GM12878 (cell line): ENCODE results near the gene APH1B. TPM values are rescaled to one million over a fixed set of nuclear protein-coding genes. Genes with fewer than 3 reads are reported as not detected.

ENCODE experiments used
- ATAC-seq: fragments of 200-7000 bp; cut with Tn5 transposase; 3 replicates; pipeline ENCODE4 v1.9.1; 2020; ENCODE audit warnings: mild to moderate bottlenecking, moderate library complexity
- BruUV-seq: library from RNA; stranded (reverse); fragments of 400-500 nt; replicated peaks from 2 replicates; lab custom pipeline; 2021; lab: Mats Ljungman, UMichigan
- CTCF ChIA-PET: fragments of 300-600 bp; sonication (Branson Sonifier 250); formaldehyde crosslinking; extraction: SDS; loops from one replicate; lab custom pipeline; 2021; ENCODE audit warnings: inconsistent platforms; lab: Yijun Ruan, JAX
- POLR2A ChIA-PET: fragments of 350-600 bp; formaldehyde crosslinking; extraction: SDS; loops from one replicate; lab custom pipeline; 2021; ENCODE audit warnings: inconsistent platforms; lab: Charles Lee
- RAD21 ChIA-PET: fragments of 300-600 bp; sonication (Branson Sonifier 250); formaldehyde crosslinking; loops from one replicate; lab custom pipeline; 2023; ENCODE audit warnings: antibody characterized with exemption; ENCODE audit not compliant: unreplicated experiment; lab: Charles Lee
- SMC1A ChIA-PET: fragments of 300-600 bp; sonication (Branson Sonifier 250); formaldehyde crosslinking; loops from one replicate; lab custom pipeline; 2023; ENCODE audit not compliant: unreplicated experiment, uncharacterized antibody; lab: Charles Lee
- DNase-seq: peaks from one replicate; pipeline ENCODE4 v3.0.0-alpha.2; 2011; ENCODE audit warnings: low read depth, low spot score
- FAIRE-seq: peaks from 3 replicates; lab custom pipeline; 2011; peaks lifted over from hg19 to GRCh38; lab: Jason Lieb, UNC
- H2AFZ ChIP-seq: 2 replicates; pipeline ENCODE4 v1.6.0; 2011; ENCODE audit warnings: low read depth, low read length, control low read depth; ENCODE audit not compliant: control insufficient read depth
- H3K27ac ChIP-seq: 2 replicates; pipeline ENCODE4 v1.5.1; 2011; ENCODE audit warnings: control low read depth; ENCODE audit not compliant: control insufficient read depth, insufficient read depth
- H3K27me3 ChIP-seq, 2 experiments: replicated peaks in 1 of 2; 2 replicates each; pipeline versions ENCODE4 v1.6.0 to v1.6.1; 2011; ENCODE audit warnings: low read length in 1 of 2; ENCODE audit not compliant: control insufficient read depth in 2 of 2, insufficient read depth in 2 of 2
- H3K36me3 ChIP-seq, 2 experiments: 2 replicates each; pipeline ENCODE4 v1.5.1; 2011; ENCODE audit warnings: low read length in 1 of 2; ENCODE audit not compliant: control insufficient read depth in 2 of 2, insufficient read depth in 2 of 2
- H3K4me1 ChIP-seq: 2 replicates; pipeline ENCODE4 v1.6.1; 2011; ENCODE audit warnings: mild to moderate bottlenecking, low read length, moderate library complexity, mixed read lengths; ENCODE audit not compliant: control insufficient read depth, insufficient read depth
- H3K4me2 ChIP-seq: 2 replicates; pipeline ENCODE4 v1.6.0; 2011; ENCODE audit warnings: control low read depth; ENCODE audit not compliant: control insufficient read depth, insufficient read depth
- H3K4me3 ChIP-seq: fragments of 200-600 bp; sonication (generic); 2 replicates; pipeline ENCODE4 v1.5.1; 2016
- H3K79me2 ChIP-seq: 2 replicates; pipeline ENCODE4 v1.6.0; 2011; ENCODE audit warnings: low read length; ENCODE audit not compliant: control insufficient read depth, insufficient read depth
- H3K9ac ChIP-seq: 2 replicates; pipeline ENCODE4 v1.8.0; 2011; ENCODE audit warnings: low read length, control low read depth, mixed read lengths; ENCODE audit not compliant: control insufficient read depth, insufficient read depth
- H3K9me3 ChIP-seq: replicated peaks from 3 replicates; pipeline ENCODE4 v1.5.1; 2011; ENCODE audit warnings: mild to moderate bottlenecking, low read length; ENCODE audit not compliant: control insufficient read depth, insufficient read depth
- H4K20me1 ChIP-seq: 2 replicates; pipeline ENCODE4 v1.6.0; 2011; ENCODE audit not compliant: control insufficient read depth, insufficient read depth
- ASH2L ChIP-seq: fragments of 300-600, 200-600 bp; sonication (generic); IDR thresholded peaks from 2 replicates; pipeline ENCODE4 v1.6.1; 2017; ENCODE audit warnings: low read depth, mild to moderate bottlenecking, borderline replicate concordance
- CHD2 ChIP-seq: IDR thresholded peaks from 2 replicates; pipeline ENCODE4 v1.6.1; 2011; ENCODE audit warnings: low read depth, low read length, improper control_type of control experiment, borderline replicate concordance
- DPF2 ChIP-seq: fragments of 450-650 bp; IDR thresholded peaks from 2 replicates; pipeline ENCODE4 v1.6.1; 2017; ENCODE audit warnings: mild to moderate bottlenecking
- NBN ChIP-seq: fragments of 450-650 bp; IDR thresholded peaks from 2 replicates; pipeline ENCODE4 v1.6.1; 2016
- TCF7 ChIP-seq: IDR thresholded peaks from 2 replicates; pipeline ENCODE4 v1.6.1; 2014; ENCODE audit warnings: antibody characterized with exemption, borderline replicate concordance
- ZNF384 ChIP-seq: IDR thresholded peaks from 2 replicates; pipeline ENCODE4 v1.6.1; 2012; ENCODE audit warnings: low read depth, mild to moderate bottlenecking, low read length, improper control_type of control experiment, borderline replicate concordance
- WGBS: methylation state at CpG from one replicate; pipeline ENCODE4 v1.1.6; 2016; ENCODE audit warnings: low lambda C conversion rate; ENCODE audit not compliant: insufficient replicate concordance, insufficient coverage; ENCODE audit errors: missing lambda C conversion rate; 5-methylcytosine and 5-hydroxymethylcytosine counted together
- in situ Hi-C: fragments of 300-500 bp; cut with MboI; formaldehyde crosslinking; loops from 9 replicates; pipeline ENCODE4 v1.14.3; 2018; ENCODE audit warnings: mixed read lengths
- intact Hi-C: fragments of 100-400 bp; cut with micrococcal nuclease; formaldehyde crosslinking; loops from one replicate; pipeline ENCODE4 v1.14.2; 2022; ENCODE audit not compliant: unreplicated experiment
- polyA plus RNA-seq, 11 experiments: library from polyadenylated mRNA; depleted of rRNA in 4 of 11; unstranded in 6 of 11; stranded (reverse) in 5 of 11; fragments of >200 nt; fragmentation: Nextera tagmentation in 4 of 11; fragmentation: Illumina TruSeq in 1 of 11; extraction: Ambion mirVana in 4 of 11; extraction: Trizol in 1 of 11; gene quantifications; 1 replicate in 1 of 11; 2 replicates in 10 of 11; pipeline versions ENCODE4 v1.2.1 to v1.2.3, GENCODE V29; 2011 to 2016; ENCODE audit warnings: inconsistent platforms in 2 of 11, missing spikeins in 2 of 11, low read depth in 1 of 11
- total RNA-seq, 4 experiments: library from RNA; depleted of rRNA in 3 of 4; stranded (reverse); fragments of >200 nt in 3 of 4; fragmentation: Illumina TruSeq in 1 of 4; extraction: Trizol in 1 of 4; gene quantifications; 2 replicates each; pipeline versions ENCODE4 v1.2.1 to v1.2.3, GENCODE V29; 2013 to 2021
- TF ChIP-seq, protein P1 (sequence below): fragments of 450-650 bp; IDR thresholded peaks from 2 replicates; pipeline ENCODE4 v1.6.1; 2017; ENCODE audit warnings: low read depth, mild to moderate bottlenecking, moderate library complexity
- TF ChIP-seq, protein P2 (sequence below): fragments of 450-650 bp; IDR thresholded peaks from 2 replicates; pipeline ENCODE4 v1.6.1; 2016; ENCODE audit warnings: mild to moderate bottlenecking
- TF ChIP-seq, protein P3 (sequence below): fragments of 450-650 bp; IDR thresholded peaks from 2 replicates; pipeline ENCODE4 v1.6.1; 2017; ENCODE audit warnings: mild to moderate bottlenecking

APH1B gene
- total and polyA plus RNA-seq, 10 of the 15 experiments (the other 5 are each of a cell fraction or from before 2014, with no cell fraction given) = 5.0 to 20.8 (median 11.1) TPM

- POLR2A ChIA-PET = interaction anchor here (1.5 kb wide), 1 partner anchor 110 kb away, joined by 3 read pairs; no protein-coding TSS in a partner anchor
- Histone ChIP-seq H3K4me2 (peak overlapping the region; percentile 85), H2AFZ (peak overlapping the region; percentile 85), H3K9me3 (no peaks in the 10 kb centered on the region), H3K79me2 (no peaks in the 10 kb centered on the region), H3K27me3 (no peaks in the 10 kb centered on the region), H3K4me3 (peak overlapping the region; percentile 67), H4K20me1 (no peaks in the 10 kb centered on the region), H3K36me3 (no peaks in the 10 kb centered on the region), H3K9ac (peak overlapping the region; percentile 79), H3K27ac (peak overlapping the region; percentile 62), H3K4me1 (peaks cover 4% of the 10 kb centered on the region; the same call in 1 of the 2 replicates)
- in situ Hi-C loops = loop anchor here (25.0 kb wide), 1 partner anchor 311 kb away; the partner anchor contains the start of gene FBXL22
- CTCF ChIA-PET = interaction anchor here (0.9 to 3.2 kb wide), 6 partner anchors 38 to 229 kb away, joined by 3 to 13 read pairs (median 4); no protein-coding TSS in a partner anchor
- TF ChIP-seq ASH2L = no peak
- TF ChIP-seq, protein P1, sequence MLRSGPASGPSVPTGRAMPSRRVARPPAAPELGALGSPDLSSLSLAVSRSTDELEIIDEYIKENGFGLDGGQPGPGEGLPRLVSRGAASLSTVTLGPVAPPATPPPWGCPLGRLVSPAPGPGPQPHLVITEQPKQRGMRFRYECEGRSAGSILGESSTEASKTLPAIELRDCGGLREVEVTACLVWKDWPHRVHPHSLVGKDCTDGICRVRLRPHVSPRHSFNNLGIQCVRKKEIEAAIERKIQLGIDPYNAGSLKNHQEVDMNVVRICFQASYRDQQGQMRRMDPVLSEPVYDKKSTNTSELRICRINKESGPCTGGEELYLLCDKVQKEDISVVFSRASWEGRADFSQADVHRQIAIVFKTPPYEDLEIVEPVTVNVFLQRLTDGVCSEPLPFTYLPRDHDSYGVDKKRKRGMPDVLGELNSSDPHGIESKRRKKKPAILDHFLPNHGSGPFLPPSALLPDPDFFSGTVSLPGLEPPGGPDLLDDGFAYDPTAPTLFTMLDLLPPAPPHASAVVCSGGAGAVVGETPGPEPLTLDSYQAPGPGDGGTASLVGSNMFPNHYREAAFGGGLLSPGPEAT = 0 out of 2 replicates have a peak, but pooled peaks have one; percentile 24
- TF ChIP-seq, protein P2, sequence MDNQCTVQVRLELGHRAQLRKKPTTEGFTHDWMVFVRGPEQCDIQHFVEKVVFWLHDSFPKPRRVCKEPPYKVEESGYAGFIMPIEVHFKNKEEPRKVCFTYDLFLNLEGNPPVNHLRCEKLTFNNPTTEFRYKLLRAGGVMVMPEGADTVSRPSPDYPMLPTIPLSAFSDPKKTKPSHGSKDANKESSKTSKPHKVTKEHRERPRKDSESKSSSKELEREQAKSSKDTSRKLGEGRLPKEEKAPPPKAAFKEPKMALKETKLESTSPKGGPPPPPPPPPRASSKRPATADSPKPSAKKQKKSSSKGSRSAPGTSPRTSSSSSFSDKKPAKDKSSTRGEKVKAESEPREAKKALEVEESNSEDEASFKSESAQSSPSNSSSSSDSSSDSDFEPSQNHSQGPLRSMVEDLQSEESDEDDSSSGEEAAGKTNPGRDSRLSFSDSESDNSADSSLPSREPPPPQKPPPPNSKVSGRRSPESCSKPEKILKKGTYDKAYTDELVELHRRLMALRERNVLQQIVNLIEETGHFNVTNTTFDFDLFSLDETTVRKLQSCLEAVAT = 0 out of 2 replicates have a peak, but pooled peaks have one; percentile 29
- TF ChIP-seq CHD2 = no peak
- no peak for TF ChIP-seq DPF2
- TF ChIP-seq TCF7 = 0 out of 2 replicates have a peak, but pooled peaks have one; percentile 14
- TF ChIP-seq NBN = peak; percentile 57; the same call in 1 of the 2 replicates
- TF ChIP-seq, protein P3, sequence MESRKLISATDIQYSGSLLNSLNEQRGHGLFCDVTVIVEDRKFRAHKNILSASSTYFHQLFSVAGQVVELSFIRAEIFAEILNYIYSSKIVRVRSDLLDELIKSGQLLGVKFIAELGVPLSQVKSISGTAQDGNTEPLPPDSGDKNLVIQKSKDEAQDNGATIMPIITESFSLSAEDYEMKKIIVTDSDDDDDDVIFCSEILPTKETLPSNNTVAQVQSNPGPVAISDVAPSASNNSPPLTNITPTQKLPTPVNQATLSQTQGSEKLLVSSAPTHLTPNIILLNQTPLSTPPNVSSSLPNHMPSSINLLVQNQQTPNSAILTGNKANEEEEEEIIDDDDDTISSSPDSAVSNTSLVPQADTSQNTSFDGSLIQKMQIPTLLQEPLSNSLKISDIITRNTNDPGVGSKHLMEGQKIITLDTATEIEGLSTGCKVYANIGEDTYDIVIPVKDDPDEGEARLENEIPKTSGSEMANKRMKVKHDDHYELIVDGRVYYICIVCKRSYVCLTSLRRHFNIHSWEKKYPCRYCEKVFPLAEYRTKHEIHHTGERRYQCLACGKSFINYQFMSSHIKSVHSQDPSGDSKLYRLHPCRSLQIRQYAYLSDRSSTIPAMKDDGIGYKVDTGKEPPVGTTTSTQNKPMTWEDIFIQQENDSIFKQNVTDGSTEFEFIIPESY = no peak
- TF ChIP-seq ZNF384 = no peak
- WGBS = 39% methylated on average over 11 of the region's 11 CpGs
- ATAC-seq (peak; percentile 2), DNase-seq (no peak), FAIRE-seq (no peak)
- intact Hi-C loops = loop anchor here (2.0 to 10.0 kb wide), 3 partner anchors 84 to 229 kb away; partner anchors contain the start of gene RPS27L
- SMC1A ChIA-PET = interaction anchor here (1.1 to 3.6 kb wide), 12 partner anchors 10 to 128 kb away, joined by 3 to 15 read pairs (median 5); no protein-coding TSS in a partner anchor
- BruUV-seq = TSS peak; percentile 78
- RAD21 ChIA-PET = interaction anchor here (0.7 to 1.6 kb wide), 10 partner anchors 11 to 326 kb away, joined by 3 to 6 read pairs (median 3); no protein-coding TSS in a partner anchor
These were observed 915 bp upstream of the APH1B start for GRCh38 chr15:63276342-63277037.
